Upper lobe of right lung (tissue), 1 donor: ENCODE results near the gene THOC2. TPM values are rescaled to one million over a fixed set of nuclear protein-coding genes. Genes with fewer than 3 reads are reported as not detected.

ENCODE experiments used
- ATAC-seq: fragments of 200-7000 bp; cut with Tn5 transposase; one replicate; pipeline ENCODE4 v1.9.1; 2020; ENCODE audit warnings: mild to moderate bottlenecking, moderate library complexity
- DNase-seq: peaks from one replicate; pipeline ENCODE4 v3.0.0-alpha.2; 2020
- H3K27ac ChIP-seq: fragments of 200-600 bp; one replicate; pipeline ENCODE4 v1.8.0; 2022
- H3K27me3 ChIP-seq: fragments of 200-600 bp; one replicate; pipeline ENCODE4 v1.8.0; 2022; ENCODE audit warnings: mild to moderate bottlenecking
- H3K36me3 ChIP-seq: fragments of 200-600 bp; one replicate; pipeline ENCODE4 v1.8.0; 2022
- H3K4me1 ChIP-seq: fragments of 200-600 bp; one replicate; pipeline ENCODE4 v1.8.0; 2022
- H3K4me3 ChIP-seq: fragments of 200-600 bp; one replicate; pipeline ENCODE4 v1.8.0; 2022; ENCODE audit warnings: mild to moderate bottlenecking
- H3K9me3 ChIP-seq: fragments of 200-600 bp; one replicate; pipeline ENCODE4 v1.8.0; 2022
- CTCF ChIP-seq: fragments of 200-600 bp; IDR thresholded peaks from one replicate; pipeline ENCODE4 v1.8.0; 2022; ENCODE audit warnings: antibody characterized with exemption
- intact Hi-C: fragments of 100-400 bp; cut with DNase I; formaldehyde crosslinking; loops from one replicate; pipeline ENCODE4 v1.11.0; 2022
- total RNA-seq: library from RNA; stranded (reverse); fragmentation: NEBNext Ultra II Directional; extraction: Animal tissue kit (Norgen Biotek cat#: 25700); gene quantifications from one replicate; pipeline ENCODE4 v1.2.1, GENCODE V29; 2021
- donor health status: DM: no; HTN: yes; CAD: no; lungs with severe emphysema.

Gene THOC2
- total RNA-seq, 1 donor from 2014 or later = 99.9 TPM

- ATAC-seq = no peak
- intact Hi-C loops = no loop called here
- no peak for TF ChIP-seq CTCF
- Histone ChIP-seq H3K4me1 (no peaks in the 10 kb centered on the region), H3K27me3 (no peaks in the 10 kb centered on the region), H3K36me3 (peaks cover 33% of the 10 kb centered on the region), H3K9me3 (no peaks in the 10 kb centered on the region), H3K27ac (no peak overlapping the region), H3K4me3 (no peak overlapping the region)
- no peak for DNase-seq
Measured at GRCh38 chrX:123610915-123611314, 121.9 kb downstream of the THOC2 start.

- no peak for DNase-seq
- intact Hi-C loops = no loop called here
Measured at GRCh38 chrX:123607806-123608205, 125.0 kb downstream of the THOC2 start.

GRCh38 chrX:123607270-123607669, 125.6 kb downstream of the THOC2 start:
- no peak overlapping the region for H3K27ac ChIP-seq
- no peaks in the 10 kb centered on the region for H3K27me3 ChIP-seq
- H3K4me1 ChIP-seq = no peaks in the 10 kb centered on the region
- intact Hi-C loops = no loop called here
- DNase-seq (no peak), ATAC-seq (no peak)
- no peak overlapping the region for H3K4me3 ChIP-seq
- H3K9me3 ChIP-seq = no peaks in the 10 kb centered on the region
- TF ChIP-seq CTCF = no peak
- H3K36me3 ChIP-seq = peaks cover 35% of the 10 kb centered on the region

More at GRCh38 chrX:123607806-123608205, 125.0 kb downstream of the THOC2 start:
- ATAC-seq = no peak
- Histone ChIP-seq H3K27ac (no peak overlapping the region), H3K36me3 (peaks cover 33% of the 10 kb centered on the region), H3K9me3 (no peaks in the 10 kb centered on the region), H3K4me3 (no peak overlapping the region), H3K4me1 (no peaks in the 10 kb centered on the region), H3K27me3 (no peaks in the 10 kb centered on the region)
- no peak for TF ChIP-seq CTCF

- no peak for TF ChIP-seq CTCF
- peaks cover 25% of the 10 kb centered on the region for H3K36me3 ChIP-seq
Measured at GRCh38 chrX:123603491-123603890, 129.4 kb downstream of the THOC2 start.

GRCh38 chrX:123601437-123601836, 131.4 kb downstream of the THOC2 start:
- H3K4me1 ChIP-seq = no peaks in the 10 kb centered on the region
- H3K27me3 ChIP-seq = no peaks in the 10 kb centered on the region
- intact Hi-C loops = no loop called here
- TF ChIP-seq CTCF = no peak
- H3K36me3 ChIP-seq = peaks cover 23% of the 10 kb centered on the region
- no peak for DNase-seq
- H3K4me3 ChIP-seq = no peak overlapping the region
- no peak for ATAC-seq
- H3K9me3 ChIP-seq = no peaks in the 10 kb centered on the region
- H3K27ac ChIP-seq = no peak overlapping the region

More at GRCh38 chrX:123603491-123603890, 129.4 kb downstream of the THOC2 start:
- ATAC-seq (no peak), DNase-seq (no peak)
- Histone ChIP-seq H3K4me3 (no peak overlapping the region), H3K27me3 (no peaks in the 10 kb centered on the region), H3K4me1 (no peaks in the 10 kb centered on the region), H3K9me3 (no peaks in the 10 kb centered on the region), H3K27ac (no peak overlapping the region)
- intact Hi-C loops = no loop called here

GRCh38 chrX:123600181-123600580, 132.7 kb downstream of the THOC2 start:
- no peak overlapping the region for H3K4me3 ChIP-seq
- intact Hi-C loops = no loop called here
- no peak for TF ChIP-seq CTCF
- H3K36me3 ChIP-seq = peaks cover 13% of the 10 kb centered on the region
- H3K9me3 ChIP-seq = no peaks in the 10 kb centered on the region
- H3K4me1 ChIP-seq = no peaks in the 10 kb centered on the region
- ATAC-seq (no peak), DNase-seq (no peak)
- H3K27ac ChIP-seq = no peak overlapping the region
- no peaks in the 10 kb centered on the region for H3K27me3 ChIP-seq
